Common myeloid progenitor, CD34-positive (primary cell): ENCODE measurements around the gene TMEM120A.

Source experiments
- CTCF ChIA-PET: fragments of 350-600 bp; sonication (Branson Sonifier 250); formaldehyde crosslinking; loops from one replicate; lab custom pipeline; 2021; ENCODE audit warnings: antibody characterized with exemption; lab: Charles Lee
- POLR2A ChIA-PET: fragments of 350-600 bp; sonication (Branson Sonifier 250); formaldehyde crosslinking; loops from one replicate; lab custom pipeline; 2021; ENCODE audit warnings: antibody characterized with exemption; lab: Charles Lee
- DNase-seq, 3 donors: peaks; one replicate each; pipeline versions ENCODE4 v3.0.0 to v3.0.0-alpha.2; 2013
- H3K27ac ChIP-seq, 2 experiments: 1 replicate in 1 of 2; 2 replicates in 1 of 2; pipeline ENCODE4 v1.7.0; 2013; ENCODE audit warnings: inconsistent platforms in 2 of 2, low read length in 2 of 2, mild to moderate bottlenecking in 2 of 2, low read depth in 1 of 2, moderate library complexity in 1 of 2; ENCODE audit not compliant: severe bottlenecking in 2 of 2, insufficient read depth in 1 of 2, poor library complexity in 1 of 2
- H3K27me3 ChIP-seq, 5 experiments: replicated peaks in 2 of 5; 1 replicate in 3 of 5; 2 replicates in 2 of 5; pipeline versions ENCODE4 v1.6.1 to v1.7.0; 2013; ENCODE audit warnings: low read length in 4 of 5, mild to moderate bottlenecking in 2 of 5, moderate library complexity in 2 of 5, inconsistent platforms in 1 of 5; ENCODE audit not compliant: insufficient read depth in 5 of 5, control insufficient read depth in 4 of 5
- H3K36me3 ChIP-seq, 4 experiments: 1 replicate in 2 of 4; 2 replicates in 2 of 4; pipeline versions ENCODE4 v1.6.1 to v1.7.0; 2013; ENCODE audit warnings: low read length in 3 of 4, control low read depth in 1 of 4, mild to moderate bottlenecking in 1 of 4; ENCODE audit not compliant: control insufficient read depth in 4 of 4, insufficient read depth in 4 of 4
- H3K4me1 ChIP-seq, 4 experiments: 1 replicate in 3 of 4; 2 replicates in 1 of 4; pipeline versions ENCODE4 v1.6.1 to v1.7.1; 2013; ENCODE audit warnings: low read length in 3 of 4, mild to moderate bottlenecking in 3 of 4, control low read depth in 1 of 4, inconsistent platforms in 1 of 4, moderate library complexity in 1 of 4; ENCODE audit not compliant: control insufficient read depth in 4 of 4, insufficient read depth in 4 of 4; ENCODE audit errors: control extremely low read depth in 1 of 4
- H3K4me3 ChIP-seq, 7 experiments: 1 replicate in 4 of 7; 2 replicates in 3 of 7; pipeline versions ENCODE4 v1.5.1 to v1.7.0; 2013; ENCODE audit warnings: mild to moderate bottlenecking in 7 of 7, low read length in 6 of 7, moderate library complexity in 6 of 7, inconsistent platforms in 2 of 7, low read depth in 2 of 7, control low read depth in 1 of 7; ENCODE audit not compliant: insufficient read depth in 4 of 7, control insufficient read depth in 1 of 7; ENCODE audit errors: extremely low read depth in 1 of 7
- H3K9me3 ChIP-seq, 5 experiments: 1 replicate in 4 of 5; 2 replicates in 1 of 5; pipeline versions ENCODE4 v1.6.1 to v1.7.1; 2013; ENCODE audit warnings: low read length in 4 of 5, mild to moderate bottlenecking in 2 of 5, inconsistent platforms in 1 of 5, low read depth in 1 of 5, moderate library complexity in 1 of 5; ENCODE audit not compliant: control insufficient read depth in 4 of 5, insufficient read depth in 2 of 5; ENCODE audit errors: control extremely low read depth in 1 of 5
- WGBS: methylation state at CpG from one replicate; pipeline ENCODE4 v1.1.5; 2013; ENCODE audit not compliant: insufficient coverage; 5-methylcytosine and 5-hydroxymethylcytosine counted together

TMEM120A gene

GRCh38 chr7:76000566-76000965 is 6.2 kb upstream of the TMEM120A start:
- Histone ChIP-seq H3K4me1 (peaks cover 0 to 10% (median 0%) of the 10 kb centered on the region in 4 experiments), H3K9me3 (no peaks in the 10 kb centered on the region), H3K27ac (no peak overlapping the region), H3K27me3 (peaks cover 0 to 10% (median 0%) of the 10 kb centered on the region in 5 experiments), H3K36me3 (peaks cover 7 to 50% (median 30%) of the 10 kb centered on the region in 4 experiments), H3K4me3 (no peak overlapping the region)
- ChIA-PET CTCF (interaction anchor here (1.0 kb wide), 1 partner anchor 20 kb away, joined by 6 read pairs; no protein-coding TSS in a partner anchor), POLR2A (no interaction called here)
- DNase-seq, result no peak
- 100% methylated on average over 9 of the region's 11 CpGs for WGBS

GRCh38 chr7:75998038-75998437 is 3.6 kb upstream of the TMEM120A start:
- POLR2A ChIA-PET, result no interaction called here
- H3K4me1 ChIP-seq, result peaks cover 0 to 25% (median 13%) of the 10 kb centered on the region in 4 experiments
- no peak overlapping the region for H3K4me3 ChIP-seq
- 100% methylated on average over 1 of the region's 1 CpG for WGBS
- no peaks in the 10 kb centered on the region for H3K9me3 ChIP-seq
- no peak overlapping the region for H3K27ac ChIP-seq
- CTCF ChIA-PET, result interaction anchor here (1.3 kb wide), 1 partner anchor 22 kb away, joined by 3 read pairs; no protein-coding TSS in a partner anchor
- H3K27me3 ChIP-seq, result no peaks in the 10 kb centered on the region
- no peak for DNase-seq
- H3K36me3 ChIP-seq, result peaks cover 7 to 32% (median 20%) of the 10 kb centered on the region in 4 experiments

- Histone ChIP-seq H3K36me3 (peaks cover 7 to 22% (median 15%) of the 10 kb centered on the region in 4 experiments), H3K27ac (no peak overlapping the region), H3K27me3 (no peaks in the 10 kb centered on the region), H3K4me3 (no peak overlapping the region), H3K9me3 (no peaks in the 10 kb centered on the region), H3K4me1 (peaks cover 0 to 25% (median 13%) of the 10 kb centered on the region in 4 experiments)
- ChIA-PET CTCF (no interaction called here), POLR2A (no interaction called here)
- WGBS, result 91% methylated on average over 4 of the region's 4 CpGs
- DNase-seq, result no peak
These were observed 2.1 kb upstream of the TMEM120A start for GRCh38 chr7:75996476-75996875.

GRCh38 chr7:75995996-75996395 is 1.6 kb upstream of the TMEM120A start:
- Histone ChIP-seq H3K4me3 (no peak overlapping the region), H3K9me3 (no peaks in the 10 kb centered on the region), H3K27ac (no peak overlapping the region), H3K4me1 (peaks cover 0 to 25% (median 13%) of the 10 kb centered on the region in 4 experiments), H3K27me3 (no peaks in the 10 kb centered on the region), H3K36me3 (peaks cover 6 to 19% (median 13%) of the 10 kb centered on the region in 4 experiments)
- POLR2A ChIA-PET, result no interaction called here
- CTCF ChIA-PET, result no interaction called here
- 96% methylated on average over 5 of the region's 5 CpGs for WGBS
- no peak for DNase-seq

GRCh38 chr7:75995052-75995471 is 667 bp upstream of the TMEM120A start:
- Histone ChIP-seq H3K27ac (no peak overlapping the region), H3K4me3 (peak overlapping the region in 5 of 7 experiments; percentile 68 to 89 (median 74)), H3K36me3 (peaks cover 1 to 10% (median 6%) of the 10 kb centered on the region in 4 experiments), H3K27me3 (no peaks in the 10 kb centered on the region), H3K4me1 (peaks cover 0 to 25% (median 13%) of the 10 kb centered on the region in 4 experiments), H3K9me3 (no peaks in the 10 kb centered on the region)
- DNase-seq, result no peak
- CTCF ChIA-PET, result interaction anchor here (0.7 kb wide), 1 partner anchor 25 kb away, joined by 3 read pairs; no protein-coding TSS in a partner anchor
- 99% methylated on average over 8 of the region's 11 CpGs for WGBS
- POLR2A ChIA-PET, result interaction anchor here (0.6 kb wide), 1 partner anchor 9 kb away, joined by 6 read pairs; no protein-coding TSS in a partner anchor

- Histone ChIP-seq H3K27me3 (no peaks in the 10 kb centered on the region), H3K4me1 (peaks cover 0 to 25% (median 13%) of the 10 kb centered on the region in 4 experiments), H3K36me3 (peaks cover 0 to 10% (median 6%) of the 10 kb centered on the region in 4 experiments), H3K27ac (no peak overlapping the region), H3K4me3 (peak overlapping the region; percentile 61 to 89 (median 69)), H3K9me3 (no peaks in the 10 kb centered on the region)
- CTCF ChIA-PET, result interaction anchor here (1.5 kb wide), 1 partner anchor 27 kb away, joined by 8 read pairs; no protein-coding TSS in a partner anchor
- WGBS, result 7% methylated on average over 22 of the region's 40 CpGs
- POLR2A ChIA-PET, result no interaction called here
- peak in 2 of 3 donors; percentile 39 to 44 for DNase-seq
These were observed 557 bp downstream of the TMEM120A start for GRCh38 chr7:75993689-75994387.
